ENCODE data around the gene GLIS2. TPM values are rescaled to one million over a fixed set of nuclear protein-coding genes. Genes with fewer than 3 reads are reported as not detected.

Gene GLIS2
- total RNA-seq, 1 donor from 2014 or later = 17.4 TPM

- Mint-ChIP-seq H3K4me3 (peak overlapping the region; percentile 89), H3K36me3 (ENCODE audit: low read depth) (no peaks in the 10 kb centered on the region), H3K9me3 (no peaks in the 10 kb centered on the region), H3K4me1 (peaks cover 23% of the 10 kb centered on the region), H3K27ac (ENCODE audit: unreplicated experiment) (peak overlapping the region; percentile 98), H3K27me3 (ENCODE audit: low read depth) (no peaks in the 10 kb centered on the region)
- DNase-seq (ENCODE audit: low read depth, low spot score) = peak; percentile 89
- TF ChIP-seq, protein P1, sequence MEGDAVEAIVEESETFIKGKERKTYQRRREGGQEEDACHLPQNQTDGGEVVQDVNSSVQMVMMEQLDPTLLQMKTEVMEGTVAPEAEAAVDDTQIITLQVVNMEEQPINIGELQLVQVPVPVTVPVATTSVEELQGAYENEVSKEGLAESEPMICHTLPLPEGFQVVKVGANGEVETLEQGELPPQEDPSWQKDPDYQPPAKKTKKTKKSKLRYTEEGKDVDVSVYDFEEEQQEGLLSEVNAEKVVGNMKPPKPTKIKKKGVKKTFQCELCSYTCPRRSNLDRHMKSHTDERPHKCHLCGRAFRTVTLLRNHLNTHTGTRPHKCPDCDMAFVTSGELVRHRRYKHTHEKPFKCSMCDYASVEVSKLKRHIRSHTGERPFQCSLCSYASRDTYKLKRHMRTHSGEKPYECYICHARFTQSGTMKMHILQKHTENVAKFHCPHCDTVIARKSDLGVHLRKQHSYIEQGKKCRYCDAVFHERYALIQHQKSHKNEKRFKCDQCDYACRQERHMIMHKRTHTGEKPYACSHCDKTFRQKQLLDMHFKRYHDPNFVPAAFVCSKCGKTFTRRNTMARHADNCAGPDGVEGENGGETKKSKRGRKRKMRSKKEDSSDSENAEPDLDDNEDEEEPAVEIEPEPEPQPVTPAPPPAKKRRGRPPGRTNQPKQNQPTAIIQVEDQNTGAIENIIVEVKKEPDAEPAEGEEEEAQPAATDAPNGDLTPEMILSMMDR (conservative IDR thresholded peaks at IDR 0.05) = no peak
Measured at GRCh38 chr16:4307215-4308037, 8.4 kb upstream of the GLIS2 start.

DNA sequence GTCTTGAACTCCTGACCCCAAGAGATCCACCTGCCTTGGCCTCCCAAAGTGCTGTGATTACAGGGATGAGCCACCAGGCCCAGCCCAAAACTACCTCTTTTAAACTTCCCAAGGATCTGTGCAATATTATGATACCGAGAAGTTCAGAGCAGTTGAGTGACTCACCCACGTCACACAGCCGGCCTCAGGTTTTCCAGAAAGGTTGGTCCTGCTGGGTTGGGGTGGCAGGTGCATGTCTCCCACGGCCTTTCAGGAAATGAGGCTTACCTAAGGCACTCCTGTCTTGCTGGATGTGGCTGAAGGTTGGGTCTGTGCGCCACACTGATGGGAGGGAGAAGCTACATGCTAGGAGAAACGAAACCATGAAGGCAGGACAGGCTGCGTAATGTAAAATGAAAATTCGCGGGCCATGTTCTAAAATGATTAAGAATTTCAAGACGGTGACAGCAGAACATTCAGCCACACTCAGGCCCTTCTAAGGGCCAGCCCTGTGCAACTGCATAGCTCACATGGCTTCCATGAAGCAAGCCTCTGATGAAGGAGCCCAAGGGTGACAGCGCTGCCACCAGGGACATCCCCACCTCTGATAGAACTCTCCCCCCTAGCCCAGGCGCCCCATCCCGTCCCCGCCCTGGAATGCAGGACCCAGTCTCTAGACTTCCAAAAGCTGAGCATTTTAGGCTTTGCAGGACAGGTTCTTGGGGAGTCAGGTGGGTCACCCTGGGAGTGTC lies 6.6 kb upstream of the GLIS2 start:
- TF ChIP-seq, protein P1 (conservative IDR thresholded peaks at IDR 0.05) = no peak
- Mint-ChIP-seq H3K27ac (ENCODE audit: unreplicated experiment) (no peak overlapping the region), H3K9me3 (no peaks in the 10 kb centered on the region), H3K36me3 (ENCODE audit: low read depth) (no peaks in the 10 kb centered on the region), H3K4me3 (peak overlapping the region; percentile 51), H3K27me3 (ENCODE audit: low read depth) (peaks cover 4% of the 10 kb centered on the region), H3K4me1 (peaks cover 20% of the 10 kb centered on the region)
- DNase-seq (ENCODE audit: low read depth, low spot score) = no peak

DNA sequence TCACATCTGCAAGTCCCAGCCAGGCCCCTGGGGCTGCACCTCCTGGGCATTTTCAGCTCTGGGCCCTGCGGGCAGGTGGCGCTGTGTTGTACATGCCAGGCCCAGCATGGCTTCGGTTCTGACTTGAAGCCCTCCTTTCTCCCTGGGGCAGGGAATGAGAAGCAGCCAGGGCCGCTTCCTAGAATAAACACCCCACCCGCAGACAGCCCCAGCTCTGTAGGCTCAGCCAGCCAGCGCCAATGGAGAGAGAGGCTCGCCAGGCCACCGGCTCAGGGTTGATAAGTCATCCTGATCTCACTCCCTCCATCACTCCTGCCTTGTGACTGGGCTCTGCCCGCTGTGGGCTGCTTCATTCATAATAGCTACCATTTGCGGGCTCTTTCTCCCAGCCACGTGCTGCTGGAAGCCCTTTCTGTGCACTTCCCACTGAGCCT lies 6.0 kb upstream of the GLIS2 start:
- Mint-ChIP-seq H3K36me3 (ENCODE audit: low read depth) (no peaks in the 10 kb centered on the region), H3K9me3 (no peaks in the 10 kb centered on the region), H3K27ac (ENCODE audit: unreplicated experiment) (no peak overlapping the region), H3K27me3 (ENCODE audit: low read depth) (peaks cover 9% of the 10 kb centered on the region), H3K4me3 (peak overlapping the region; percentile 51), H3K4me1 (peaks cover 23% of the 10 kb centered on the region)
- peak; percentile 56 for DNase-seq (ENCODE audit: low read depth, low spot score)
- TF ChIP-seq, protein P1 (conservative IDR thresholded peaks at IDR 0.05) = peak; percentile 61

GRCh38 chr16:4313563-4314531 lies 2.0 kb upstream of the GLIS2 start:
- Mint-ChIP-seq H3K27ac (ENCODE audit: unreplicated experiment) (no peak overlapping the region), H3K4me3 (peak overlapping the region; percentile 92)
- peak; percentile 60 for DNase-seq (ENCODE audit: low read depth, low spot score)

More at GRCh38 chr16:4313563-4314531, 2.0 kb upstream of the GLIS2 start:
- TF ChIP-seq, protein P1 (conservative IDR thresholded peaks at IDR 0.05) = peak; percentile 72
- no peaks in the 10 kb centered on the region for H3K9me3 Mint-ChIP-seq
- H3K4me1 Mint-ChIP-seq = peaks cover 22% of the 10 kb centered on the region
- peaks cover 11% of the 10 kb centered on the region for H3K27me3 Mint-ChIP-seq (ENCODE audit: low read depth)
- H3K36me3 Mint-ChIP-seq (ENCODE audit: low read depth) = no peaks in the 10 kb centered on the region

All from neural crest cell (in vitro differentiated cells).